HG03103 (cell line): ENCODE data around the gene ACP3.
"Not testable (repeated sequence)": the region's sequence is repeated elsewhere in the genome, so short reads cannot be mapped to it uniquely, and the experiment has no call there.

Source experiments
- ATAC-seq: cut with Tn5 transposase; IDR thresholded peaks from one replicate; pipeline ENCODE4 v1.9.1; 2021; ENCODE audit warnings: low read depth; ENCODE audit not compliant: unreplicated experiment

The ACP3 gene

GRCh38 chr3:132354916-132355702, 37.9 kb downstream of the ACP3 start:
- no peak for ATAC-seq

- ATAC-seq: no peak
These were observed 39.4 kb downstream of the ACP3 start for GRCh38 chr3:132356568-132356967.

- ATAC-seq: no peak
These were observed 43.5 kb downstream of the ACP3 start for GRCh38 chr3:132360717-132361116.

GRCh38 chr3:132362329-132362728, 45.1 kb downstream of the ACP3 start:
- ATAC-seq: no peak

- no peak for ATAC-seq
These were observed 51.3 kb downstream of the ACP3 start for GRCh38 chr3:132368515-132368914.

- ATAC-seq: no peak
These were observed 51.8 kb downstream of the ACP3 start for GRCh38 chr3:132368962-132369361.

GRCh38 chr3:132376945-132377354, 59.7 kb downstream of the ACP3 start:
- ATAC-seq: not testable (repeated sequence)

- no peak for ATAC-seq
These were observed 61.0 kb downstream of the ACP3 start for GRCh38 chr3:132378048-132378762.

GRCh38 chr3:132378846-132379245, 61.6 kb downstream of the ACP3 start:
- no peak for ATAC-seq

GRCh38 chr3:132380920-132381319, 63.7 kb downstream of the ACP3 start:
- ATAC-seq: no peak

- ATAC-seq: no peak
These were observed 64.2 kb downstream of the ACP3 start for GRCh38 chr3:132381348-132381944.

GRCh38 chr3:132382267-132382666, 65.1 kb downstream of the ACP3 start:
- ATAC-seq: no peak

- no peak for ATAC-seq
These were observed 65.5 kb downstream of the ACP3 start for GRCh38 chr3:132382688-132383194.

GRCh38 chr3:132386259-132386658, 69.1 kb downstream of the ACP3 start:
- no peak for ATAC-seq

- ATAC-seq: not testable (repeated sequence)
These were observed 75.5 kb downstream of the ACP3 start for GRCh38 chr3:132392675-132393074.

GRCh38 chr3:132394320-132394719, 77.1 kb downstream of the ACP3 start:
- ATAC-seq: no peak

- no peak for ATAC-seq
These were observed 77.9 kb downstream of the ACP3 start for GRCh38 chr3:132395126-132395525.

GRCh38 chr3:132396255-132396654, 79.0 kb downstream of the ACP3 start:
- no peak for ATAC-seq

- not testable (repeated sequence) for ATAC-seq
These were observed 79.6 kb downstream of the ACP3 start for GRCh38 chr3:132396776-132397175.

GRCh38 chr3:132399054-132399929, 82.1 kb downstream of the ACP3 start:
- peak; percentile 64 for ATAC-seq
